Cardiac muscle cell (in vitro differentiated cells and primary cell): ENCODE data around the gene KCNH8. TPM values are rescaled to one million over a fixed set of nuclear protein-coding genes. Genes with fewer than 3 reads are reported as not detected.

ENCODE experiments used
- DNase-seq, 2 donors: peaks; one replicate each; pipeline versions ENCODE4 v3.0.0 to v3.0.0-alpha.2; 2010 to 2017; ENCODE audit warnings: low read depth in 1 of 2, low spot score in 1 of 2
- H3K27ac ChIP-seq: fragments of 200-600 bp; sonication (generic); 2 replicates; pipeline ENCODE4 v1.5.1; 2016
- H3K27me3 ChIP-seq: fragments of 200-600 bp; sonication (generic); 2 replicates; pipeline ENCODE4 v1.6.0; 2016; ENCODE audit warnings: control low read depth
- H3K36me3 ChIP-seq: fragments of 200-600 bp; sonication (generic); 2 replicates; pipeline ENCODE4 v1.5.1; 2016; ENCODE audit warnings: control low read depth
- H3K4me1 ChIP-seq: fragments of 200-600 bp; sonication (generic); 2 replicates; pipeline ENCODE4 v1.8.1; 2017; ENCODE audit warnings: low read depth, mild to moderate bottlenecking, mixed run types
- H3K4me3 ChIP-seq: fragments of 200-600 bp; sonication (generic); 2 replicates; pipeline ENCODE4 v1.5.1; 2016; ENCODE audit warnings: mild to moderate bottlenecking
- H3K9me3 ChIP-seq: fragments of 200-600 bp; sonication (generic); 2 replicates; pipeline ENCODE4 v1.5.1; 2017; ENCODE audit warnings: low read depth, mild to moderate bottlenecking, control low read depth
- CTCF ChIP-seq: IDR thresholded peaks from 2 replicates; pipeline ENCODE4 v1.5.1; 2012; ENCODE audit warnings: low read depth, mild to moderate bottlenecking, low read length
- polyA plus RNA-seq: library from polyadenylated mRNA; unstranded; fragments of >200 nt; fragmentation: Nextera tagmentation; extraction: Ambion mirVana; gene quantifications from 2 replicates; pipeline ENCODE4 v1.2.1, GENCODE V29; 2016
- total RNA-seq: library from RNA; depleted of rRNA; stranded (reverse); fragments of >200 nt; gene quantifications from 2 replicates; pipeline ENCODE4 v1.2.3, GENCODE V29; 2016

The KCNH8 gene
- total and polyA plus RNA-seq, 2 experiments from 2014 or later: 0.86 TPM; not detected in 1

GRCh38 chr3:19183584-19183983, 35.3 kb downstream of the KCNH8 start:
- no peak for DNase-seq
- no peak for TF ChIP-seq CTCF
- Histone ChIP-seq H3K27ac (no peak overlapping the region), H3K36me3 (no peaks in the 10 kb centered on the region), H3K4me1 (no peaks in the 10 kb centered on the region), H3K27me3 (no peaks in the 10 kb centered on the region), H3K9me3 (no peaks in the 10 kb centered on the region), H3K4me3 (no peak overlapping the region)

- H3K4me3 ChIP-seq: no peak overlapping the region
- DNase-seq: no peak
- no peaks in the 10 kb centered on the region for H3K27me3 ChIP-seq
- no peak overlapping the region for H3K27ac ChIP-seq
- H3K36me3 ChIP-seq: no peaks in the 10 kb centered on the region
- H3K9me3 ChIP-seq: no peaks in the 10 kb centered on the region
- no peaks in the 10 kb centered on the region for H3K4me1 ChIP-seq
- no peak for TF ChIP-seq CTCF
Measured at GRCh38 chr3:19190126-19190525, 41.8 kb downstream of the KCNH8 start.

- Histone ChIP-seq H3K9me3 (no peaks in the 10 kb centered on the region), H3K27me3 (no peaks in the 10 kb centered on the region), H3K4me1 (no peaks in the 10 kb centered on the region), H3K27ac (no peak overlapping the region), H3K4me3 (no peak overlapping the region), H3K36me3 (no peaks in the 10 kb centered on the region)
- DNase-seq: no peak
- TF ChIP-seq CTCF: no peak
Measured at GRCh38 chr3:19190602-19191001, 42.3 kb downstream of the KCNH8 start.

GRCh38 chr3:19199131-19199530, 50.8 kb downstream of the KCNH8 start:
- no peak for DNase-seq
- Histone ChIP-seq H3K27ac (no peak overlapping the region), H3K9me3 (no peaks in the 10 kb centered on the region), H3K36me3 (no peaks in the 10 kb centered on the region), H3K27me3 (no peaks in the 10 kb centered on the region), H3K4me1 (no peaks in the 10 kb centered on the region), H3K4me3 (no peak overlapping the region)
- no peak for TF ChIP-seq CTCF

GRCh38 chr3:19202303-19202702, 54.0 kb downstream of the KCNH8 start:
- Histone ChIP-seq H3K36me3 (no peaks in the 10 kb centered on the region), H3K27me3 (no peaks in the 10 kb centered on the region), H3K4me1 (no peaks in the 10 kb centered on the region), H3K4me3 (no peak overlapping the region), H3K27ac (no peak overlapping the region), H3K9me3 (no peaks in the 10 kb centered on the region)
- DNase-seq: no peak
- no peak for TF ChIP-seq CTCF

GRCh38 chr3:19202754-19203153, 54.4 kb downstream of the KCNH8 start:
- H3K27ac ChIP-seq: no peak overlapping the region
- no peaks in the 10 kb centered on the region for H3K9me3 ChIP-seq
- H3K4me1 ChIP-seq: no peaks in the 10 kb centered on the region
- DNase-seq: no peak
- TF ChIP-seq CTCF: no peak
- no peaks in the 10 kb centered on the region for H3K36me3 ChIP-seq
- no peaks in the 10 kb centered on the region for H3K27me3 ChIP-seq
- H3K4me3 ChIP-seq: no peak overlapping the region
